ENCODE data around the gene GAS7.
"Not testable (repeated sequence)": the region's sequence is repeated elsewhere in the genome, so short reads cannot be mapped to it uniquely, and the experiment has no call there.

GAS7 gene

DNA sequence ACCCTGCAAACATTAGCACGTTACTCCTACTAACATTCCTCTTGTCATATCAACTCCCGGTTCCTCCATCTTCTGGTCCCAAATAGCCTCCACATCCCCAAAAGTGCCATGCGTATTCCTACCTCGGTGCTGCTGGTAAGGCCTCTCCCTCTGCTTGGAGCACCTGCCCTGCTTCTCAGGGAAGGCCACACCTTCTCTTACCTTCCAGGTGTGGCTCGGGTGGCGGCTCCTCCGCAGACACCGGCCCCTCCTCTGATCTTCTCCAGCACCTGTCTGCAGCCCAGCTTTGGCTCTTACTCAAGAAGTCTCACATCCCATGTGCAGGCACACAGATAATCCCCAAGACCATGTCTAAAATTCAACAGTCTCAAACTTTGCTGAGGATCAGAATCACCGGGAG, 92.3 kb downstream of the GAS7 start:
- DNase-seq: no peak

DNA sequence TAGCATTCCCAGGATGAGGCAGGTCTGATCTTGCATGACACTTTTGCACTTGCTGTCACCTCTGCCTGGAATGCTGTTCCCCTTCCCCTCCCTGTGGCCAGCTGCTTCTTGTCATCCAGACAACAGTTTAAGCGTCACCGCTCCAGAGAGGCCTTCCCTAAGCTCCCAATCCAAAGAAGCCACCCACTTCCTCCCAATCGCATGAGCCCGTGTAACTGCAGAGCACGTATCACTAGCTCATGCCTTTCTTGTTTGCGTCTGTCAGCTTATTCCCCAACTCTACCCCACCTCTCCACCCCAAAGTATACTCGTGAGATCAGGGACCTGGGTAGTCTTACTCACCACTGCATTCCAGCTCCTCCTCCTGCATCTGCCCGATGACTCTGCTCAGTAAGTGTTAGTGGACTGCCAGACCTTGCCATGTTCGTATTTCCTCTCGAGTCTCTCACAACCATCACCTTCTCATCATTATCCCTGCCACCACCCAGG, 92.8 kb downstream of the GAS7 start:
- DNase-seq: no peak

DNA sequence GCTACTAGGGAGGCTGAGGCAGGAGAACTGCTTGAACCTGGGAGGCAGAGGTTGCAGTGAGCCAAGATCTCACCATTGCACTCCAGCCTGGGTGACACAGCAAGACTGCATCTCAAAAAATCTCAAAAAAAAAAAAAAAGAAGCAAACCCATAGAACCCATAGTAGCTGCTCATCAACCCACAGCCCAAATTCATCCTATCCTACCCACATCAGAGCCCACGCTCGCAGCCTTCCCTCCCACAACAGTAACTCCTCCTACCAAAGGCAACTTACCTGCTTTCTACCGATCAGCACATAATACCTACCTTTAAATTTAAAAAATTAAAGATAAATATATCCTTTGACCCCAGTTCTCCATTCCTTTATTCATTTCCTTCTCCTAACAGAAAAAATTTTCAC, 94.7 kb downstream of the GAS7 start:
- no peak for DNase-seq

DNA sequence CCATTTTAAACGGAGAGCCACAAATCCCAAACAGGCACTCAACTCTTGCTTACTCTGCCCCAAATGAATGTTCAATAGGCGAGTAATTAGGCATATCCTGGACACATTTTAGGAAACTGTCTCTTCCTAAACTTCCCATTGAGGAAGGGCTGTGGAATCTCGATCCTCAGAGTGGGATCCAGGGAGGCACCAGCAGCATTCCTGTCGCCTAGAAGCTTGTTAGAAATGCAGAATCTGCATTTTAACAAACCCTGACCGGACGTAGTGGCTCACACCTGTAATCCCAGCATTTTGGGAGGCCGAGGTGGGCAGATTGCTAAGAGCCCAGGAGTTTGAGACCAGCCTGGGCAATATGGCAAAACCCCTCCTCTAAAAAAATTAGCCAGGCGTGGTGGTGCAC, 95.6 kb downstream of the GAS7 start:
- DNase-seq: no peak

DNA sequence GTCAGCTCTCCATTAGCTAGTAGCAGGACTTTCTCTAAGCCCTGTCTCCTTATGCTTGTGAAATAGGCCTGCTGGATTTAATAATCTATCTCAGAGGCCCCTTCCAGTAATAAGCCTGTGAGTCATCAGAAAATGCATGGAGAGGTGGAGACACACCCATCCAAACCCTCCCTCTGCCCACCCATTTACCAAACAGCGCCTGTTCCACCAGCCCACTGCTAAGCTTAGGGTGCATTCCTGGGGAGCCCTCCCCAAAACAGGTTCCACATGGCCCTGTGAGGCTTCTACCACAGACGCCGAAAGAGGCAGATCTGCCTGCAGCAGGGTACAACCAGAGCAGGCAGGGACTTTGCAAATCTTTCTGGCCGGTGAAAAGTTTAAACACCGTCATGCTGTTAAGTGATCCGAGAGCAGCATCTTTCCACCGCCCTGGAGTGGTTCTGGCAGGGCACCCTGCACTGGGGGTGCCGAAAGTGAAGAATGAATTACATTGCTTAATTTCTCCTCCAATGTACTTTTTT, 99.3 kb downstream of the GAS7 start:
- DNase-seq: no peak

DNA sequence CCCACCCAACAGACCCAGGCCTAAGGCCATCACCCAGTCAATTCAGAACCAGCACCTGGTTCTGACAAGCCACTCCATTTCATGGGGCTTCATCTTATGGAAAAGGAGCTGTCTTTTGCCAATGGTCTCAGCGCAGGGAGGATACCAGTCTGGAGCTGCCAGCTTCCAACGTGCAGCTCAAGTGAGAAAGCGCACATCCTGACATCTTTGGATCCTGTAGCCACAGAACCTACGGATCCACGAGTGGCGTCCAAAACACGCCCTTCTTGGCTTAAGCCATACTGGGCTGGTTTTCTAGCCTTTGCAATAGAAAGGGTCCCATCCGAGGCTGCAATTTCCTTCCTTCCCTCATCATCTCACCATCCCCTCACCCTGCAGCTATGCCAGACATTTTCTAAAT, 101.8 kb downstream of the GAS7 start:
- no peak for DNase-seq

DNA sequence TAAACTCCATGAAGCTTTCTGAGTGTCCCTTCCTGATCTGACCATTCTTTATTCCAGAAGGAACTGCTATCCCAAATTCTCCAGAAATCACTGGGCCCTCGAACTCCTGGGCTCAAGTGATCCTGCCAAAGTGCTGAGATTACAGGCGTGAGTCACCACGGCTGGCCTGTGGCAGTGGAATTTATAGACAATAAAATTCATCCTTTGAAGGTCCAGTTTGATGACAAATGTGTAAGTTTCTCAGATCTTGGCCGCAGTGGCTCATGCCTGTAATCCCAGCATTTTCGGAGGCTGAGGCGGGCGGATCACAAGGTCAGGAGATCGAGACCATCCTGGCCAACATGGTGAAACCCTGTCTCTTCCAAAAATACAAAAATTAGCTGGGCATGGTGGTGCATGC, 103.1 kb downstream of the GAS7 start:
- DNase-seq: not testable (repeated sequence)

DNA sequence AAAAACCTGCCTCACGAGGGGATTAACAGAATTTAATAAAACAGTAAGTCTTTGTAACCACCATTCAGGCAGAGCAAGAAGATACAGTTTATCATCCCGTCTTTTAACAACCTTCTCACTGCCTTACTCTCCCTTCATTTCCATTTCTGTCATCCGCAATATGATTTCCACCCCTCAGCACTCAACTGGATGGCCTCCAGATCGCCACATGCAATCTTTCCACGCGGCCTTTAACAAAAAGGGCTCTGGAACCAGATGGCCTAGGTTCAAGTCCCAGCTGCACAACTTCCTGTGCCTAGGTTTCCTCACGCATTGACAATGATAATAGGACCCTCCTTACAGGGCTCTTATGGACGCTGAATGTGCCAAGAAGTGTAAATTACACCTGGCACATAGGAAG, 103.6 kb downstream of the GAS7 start:
- DNase-seq: no peak

DNA sequence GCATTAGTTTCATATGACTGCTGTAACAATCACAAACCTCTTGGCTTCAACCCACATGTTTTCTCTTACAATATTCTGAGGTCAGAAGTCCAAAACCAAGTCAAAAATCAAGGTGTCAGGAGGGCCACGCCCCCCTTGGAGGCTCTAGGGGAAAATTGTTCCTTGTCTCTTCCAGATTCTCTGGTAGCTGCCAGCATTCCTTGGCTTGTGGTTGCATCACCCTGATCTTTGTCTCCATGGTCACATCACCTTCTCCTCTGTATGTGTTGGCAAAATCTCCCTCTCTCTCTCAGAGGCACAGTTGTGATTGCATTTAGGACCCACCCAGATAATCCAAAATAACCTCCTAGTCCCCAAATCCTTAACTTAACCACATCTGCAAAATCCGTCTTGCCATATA, 105.8 kb downstream of the GAS7 start:
- DNase-seq: no peak

DNA sequence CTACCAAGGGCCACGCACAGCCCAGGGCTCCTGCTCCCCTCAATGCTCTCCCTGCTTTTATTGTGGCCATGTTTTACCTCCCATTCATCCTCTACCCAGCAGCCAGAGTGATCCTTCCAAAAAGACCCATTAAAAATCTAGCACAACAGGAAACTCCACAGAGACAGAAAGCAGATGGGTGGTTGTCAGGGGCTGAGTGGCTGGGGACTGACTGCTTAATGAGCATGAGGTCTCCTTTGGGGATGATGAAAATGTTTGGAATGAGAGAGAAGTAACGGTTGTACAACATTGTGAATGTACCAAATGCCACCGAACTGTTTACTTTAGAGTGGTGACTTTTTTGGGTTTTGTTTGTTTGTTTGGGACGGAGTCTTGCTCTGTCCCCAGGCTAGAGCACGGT, 107.4 kb downstream of the GAS7 start:
- DNase-seq: no peak

DNA sequence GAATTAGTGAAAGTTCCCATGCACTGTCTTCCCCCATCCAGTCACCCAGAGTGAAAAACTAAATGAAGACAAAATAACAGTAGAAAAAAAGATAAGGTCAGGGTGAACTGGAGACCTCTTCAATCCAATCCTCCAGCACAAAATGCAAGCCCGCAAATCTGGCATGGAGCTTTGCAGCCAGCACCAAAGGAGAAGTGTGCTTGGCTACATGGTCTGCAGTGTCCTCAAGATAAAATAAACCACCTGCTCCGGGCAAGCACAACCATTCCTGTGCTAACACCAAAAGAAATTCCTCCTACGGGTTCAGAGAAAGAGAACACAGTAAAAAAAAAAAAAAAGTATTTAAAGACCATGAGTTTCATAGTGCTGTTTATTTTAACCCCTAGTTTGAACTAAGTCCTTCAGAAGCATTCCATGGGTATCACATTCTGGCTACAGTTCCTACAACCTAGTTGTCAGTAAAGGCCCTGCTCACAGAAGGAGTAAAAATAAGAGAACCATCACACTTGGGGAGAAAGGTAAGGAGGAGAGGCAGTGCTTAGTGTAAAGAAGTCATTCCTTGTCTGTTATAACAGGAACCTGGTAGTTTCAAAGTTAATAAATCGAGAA, 109.1 kb downstream of the GAS7 start:
- DNase-seq: no peak

DNA sequence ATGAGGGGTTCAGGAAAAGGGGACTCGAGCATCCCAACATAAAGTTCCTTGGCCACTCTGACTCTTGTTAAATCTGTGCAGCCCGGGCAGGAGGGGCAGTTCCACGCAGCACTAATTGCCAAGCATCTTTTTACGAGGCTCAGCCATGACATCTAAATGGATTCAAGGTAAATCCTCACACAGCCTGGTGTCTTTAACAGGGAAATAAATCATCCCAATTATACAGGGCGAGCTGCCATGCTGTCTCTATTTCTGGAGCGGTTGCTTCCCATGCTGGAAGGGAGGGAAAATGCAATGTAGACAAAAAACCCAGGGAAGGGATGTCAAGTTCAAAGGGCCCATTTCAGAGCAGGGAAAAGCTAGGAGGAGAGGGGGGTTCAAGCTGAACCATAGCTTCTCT, 110.0 kb downstream of the GAS7 start:
- DNase-seq: no peak

DNA sequence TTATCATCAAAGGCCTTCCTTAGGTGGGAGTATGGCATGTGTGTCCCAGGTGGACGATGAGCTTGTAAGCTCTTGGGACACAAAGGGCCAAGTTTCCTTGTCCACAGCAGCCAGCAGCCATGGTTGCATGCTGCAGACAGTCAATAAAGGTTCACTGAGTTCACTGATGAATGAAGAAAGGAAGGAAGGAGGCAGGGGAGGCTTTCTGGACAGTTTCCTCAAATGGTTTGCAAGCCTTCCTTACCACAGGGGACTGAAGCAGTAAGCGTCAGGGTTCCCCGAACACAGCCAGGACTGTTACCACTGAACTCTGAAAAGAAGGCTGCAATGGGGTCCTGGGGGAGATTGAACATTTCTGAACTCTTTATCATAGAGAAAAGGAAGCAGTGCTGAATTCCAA, 111.1 kb downstream of the GAS7 start:
- DNase-seq: no peak

DNA sequence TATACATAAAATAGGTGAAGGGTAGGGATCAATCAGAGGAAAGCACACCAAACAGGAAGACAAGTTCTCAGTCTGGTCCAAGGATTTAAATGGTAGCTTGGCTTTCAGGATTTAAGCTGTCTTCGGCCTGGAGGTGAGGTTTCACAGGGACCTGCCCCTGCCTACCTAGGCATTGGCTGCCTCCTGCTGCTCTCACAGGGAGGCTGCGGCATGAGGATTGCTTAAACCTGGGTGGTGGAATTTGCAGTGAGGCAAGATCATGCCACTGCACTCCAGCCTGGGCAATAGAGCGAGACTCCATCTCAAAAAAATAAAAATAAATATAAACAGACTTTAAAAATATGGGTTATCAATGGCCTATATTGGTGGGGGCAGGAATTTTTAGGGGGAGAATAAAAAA, 114.5 kb downstream of the GAS7 start:
- no peak for DNase-seq

DNA sequence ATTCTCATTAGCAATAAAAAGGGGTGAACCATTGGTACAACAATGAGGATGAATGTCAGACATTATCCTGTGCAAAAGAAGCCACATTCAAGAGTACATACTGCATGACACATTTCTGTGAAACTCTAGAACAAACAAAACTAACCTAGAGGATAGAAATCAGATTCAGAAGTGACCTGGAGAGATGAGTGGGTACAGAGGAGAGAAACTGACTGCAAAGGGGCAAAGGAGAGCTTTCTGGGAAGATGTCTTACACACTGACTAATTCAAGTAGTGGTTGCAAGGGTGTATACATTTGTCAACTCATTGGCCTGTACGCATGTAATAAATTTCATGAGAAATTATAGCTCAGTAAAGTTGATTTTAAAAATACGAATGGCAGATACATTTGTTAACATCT, 115.6 kb downstream of the GAS7 start:
- no peak for DNase-seq

DNA sequence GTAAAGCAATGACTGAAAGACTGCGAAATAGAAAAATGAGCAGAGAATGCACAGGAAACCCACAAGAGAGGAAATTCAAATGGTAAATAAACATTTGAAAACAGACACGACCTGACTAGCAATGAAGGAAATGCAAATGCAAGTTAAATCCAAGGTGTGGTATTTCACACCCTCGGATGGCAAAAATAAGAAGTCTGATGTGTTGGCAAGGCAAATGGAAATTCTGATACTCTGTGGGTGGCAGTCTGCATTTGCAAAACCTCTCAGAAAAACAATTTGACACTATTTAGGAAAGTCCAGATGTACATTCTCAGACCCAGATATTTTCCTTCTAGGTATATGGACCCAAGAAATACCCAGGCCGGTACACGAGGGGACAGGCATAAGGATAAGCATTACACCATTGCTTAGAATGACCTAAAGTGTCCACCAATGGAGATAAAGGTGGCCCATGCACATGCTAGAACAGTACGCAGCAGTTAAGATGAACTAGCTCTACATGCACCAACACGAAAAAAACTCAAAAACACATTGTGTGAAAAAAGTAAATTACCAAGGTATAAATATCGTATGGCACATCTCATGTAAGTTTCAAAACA, 116.7 kb downstream of the GAS7 start:
- no peak for DNase-seq

DNA sequence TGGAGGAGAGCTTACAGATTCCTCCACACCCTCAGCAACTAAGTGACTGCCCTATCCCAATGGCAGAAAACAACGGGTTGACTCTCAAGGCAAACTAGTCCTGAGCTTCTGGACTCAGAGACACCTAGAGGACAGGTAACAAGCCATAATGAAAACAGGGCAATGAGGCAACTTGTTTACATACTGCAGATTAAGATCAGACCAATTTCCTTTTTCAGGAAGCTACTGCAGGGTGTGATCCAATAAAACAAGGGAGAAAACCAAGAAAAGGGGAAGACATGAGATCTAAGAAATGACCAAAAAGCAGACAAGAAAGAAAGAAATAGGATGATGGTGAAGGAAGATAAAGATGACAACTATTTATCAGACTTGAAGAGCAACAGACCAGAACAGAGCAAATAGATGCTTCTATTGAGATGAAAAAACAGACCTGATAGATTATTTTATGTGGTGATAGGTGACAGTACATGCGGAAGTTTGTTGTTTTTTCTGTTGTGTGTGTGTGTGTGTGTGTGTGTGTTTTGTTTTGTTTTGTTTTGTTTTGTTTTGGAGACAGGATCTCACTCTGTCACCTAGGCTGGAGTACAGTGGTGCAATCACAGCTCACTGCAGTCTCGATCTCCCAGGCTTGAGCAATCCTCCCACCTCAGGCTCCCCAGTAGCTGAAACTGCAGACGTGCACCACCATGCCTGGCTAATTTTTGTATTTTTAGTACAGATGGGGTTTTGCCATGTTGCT, 120.7 kb downstream of the GAS7 start:
- no peak for DNase-seq

DNA sequence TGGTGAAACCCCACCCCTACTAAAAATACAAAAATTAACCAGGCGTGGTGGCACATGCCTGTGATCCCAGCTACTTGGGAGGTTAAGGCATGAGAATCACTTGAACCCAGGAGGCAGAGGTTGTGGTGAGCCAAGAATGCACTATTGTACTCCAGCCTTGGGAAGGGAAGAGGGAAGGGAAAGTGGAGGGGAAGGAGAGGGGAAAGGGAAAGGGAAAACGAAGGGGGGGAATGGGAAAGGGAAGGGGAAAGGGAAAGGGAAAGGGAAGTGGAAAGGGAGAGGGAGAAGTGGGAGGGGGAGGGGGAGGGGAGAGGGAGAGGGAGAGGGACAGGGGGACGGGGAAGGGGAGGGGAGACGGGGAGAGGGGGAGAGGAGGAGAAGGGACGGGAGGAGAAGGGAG, 122.5 kb downstream of the GAS7 start:
- DNase-seq: no peak

DNA sequence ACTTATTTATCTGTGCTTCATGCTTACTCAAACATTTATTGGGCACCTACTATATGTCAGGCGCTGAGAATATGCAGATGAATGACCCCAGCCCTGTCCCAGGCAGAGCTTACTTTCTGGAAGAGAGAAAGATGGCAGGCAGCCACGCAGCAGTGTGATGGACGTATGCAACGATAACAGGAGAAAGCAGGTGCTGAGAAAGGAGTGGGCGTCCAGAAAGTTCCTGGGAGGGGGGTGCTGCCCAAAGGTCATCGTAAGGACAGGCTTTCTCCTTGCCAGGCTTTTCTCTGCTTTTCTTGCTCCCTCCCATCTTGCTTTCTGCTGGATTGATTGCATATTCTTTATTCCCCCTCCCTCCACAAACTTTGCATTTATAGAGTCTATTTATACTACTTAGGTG, 124.5 kb downstream of the GAS7 start:
- no peak for DNase-seq

DNA sequence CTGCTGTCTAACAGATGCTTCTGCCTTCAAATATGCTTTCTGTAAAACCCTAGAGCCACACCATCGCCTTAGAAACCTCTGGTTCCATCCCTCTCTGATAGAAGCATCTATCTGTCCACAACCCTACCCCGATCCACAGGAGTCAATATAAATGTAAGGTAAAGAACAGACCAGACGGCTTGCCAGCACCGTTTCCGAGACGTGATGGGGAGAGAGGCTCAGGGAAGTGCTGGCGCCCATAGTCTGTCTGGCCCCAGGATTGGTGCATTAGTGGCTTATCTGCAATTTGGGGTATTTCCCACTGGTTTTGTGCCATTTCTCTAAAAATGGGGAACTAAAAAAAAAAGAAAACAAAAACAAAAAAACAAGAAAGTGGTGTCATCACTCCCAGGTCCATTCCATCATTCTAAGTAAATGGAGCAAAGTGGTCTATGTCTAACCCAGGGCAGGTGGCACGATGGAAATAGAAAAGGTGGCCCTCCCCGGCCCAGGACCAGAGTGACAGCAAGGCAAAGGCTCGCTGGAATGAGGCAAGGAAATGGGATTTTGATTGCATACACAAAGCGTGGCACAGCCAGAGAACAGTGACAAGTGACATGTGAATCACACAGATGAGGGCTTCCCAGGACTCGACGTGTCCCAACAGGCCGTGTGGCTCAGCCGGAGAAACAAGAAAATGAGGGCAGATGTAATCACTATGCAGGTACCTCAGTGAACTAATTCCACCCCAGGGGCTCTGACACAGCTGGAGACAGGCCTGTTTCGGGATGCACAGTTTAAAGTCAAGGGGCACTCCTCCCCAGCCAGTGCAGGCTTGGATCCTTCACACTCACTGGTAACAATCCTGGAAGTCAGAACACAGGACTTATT, 125.6 kb downstream of the GAS7 start:
- no peak for DNase-seq

DNA sequence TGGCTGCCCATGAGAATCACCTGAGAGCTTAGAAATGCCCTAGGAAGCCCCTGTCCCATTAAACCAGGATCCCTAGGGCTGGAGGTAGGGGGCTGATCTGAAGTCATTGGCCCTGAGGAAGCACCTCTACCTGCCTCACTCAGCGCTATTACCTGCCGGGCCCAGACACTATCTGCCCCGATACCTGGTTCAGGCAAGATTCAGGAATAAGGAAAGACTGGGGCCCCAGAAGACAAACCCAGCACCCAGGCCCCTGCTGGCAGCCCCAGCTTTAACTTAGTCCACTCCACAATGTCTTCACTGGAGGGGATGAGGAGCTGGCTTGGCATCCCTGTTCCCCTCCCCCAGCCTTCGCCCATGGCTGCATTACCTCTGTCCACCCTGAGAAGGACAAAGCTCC, 126.3 kb downstream of the GAS7 start:
- no peak for DNase-seq

DNA sequence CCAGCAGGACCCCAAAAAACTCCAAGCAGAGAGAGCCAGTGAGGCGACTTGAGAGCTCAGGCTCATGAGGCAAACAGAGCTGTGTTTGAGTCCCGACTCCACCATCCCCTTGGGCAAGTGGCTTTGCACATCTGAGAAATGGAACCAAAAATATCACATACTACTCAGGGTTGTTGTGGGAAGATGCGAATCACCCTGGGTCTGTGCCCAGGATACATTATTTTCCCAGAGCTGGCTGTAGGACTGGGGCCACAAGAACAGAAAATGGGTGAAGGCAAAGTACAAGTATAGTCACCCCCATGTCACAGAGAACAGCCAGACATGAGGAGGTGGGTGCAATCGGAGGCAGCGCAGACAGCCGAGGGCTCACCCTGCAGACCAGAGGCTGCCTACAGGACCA, 127.3 kb downstream of the GAS7 start:
- DNase-seq: no peak

DNA sequence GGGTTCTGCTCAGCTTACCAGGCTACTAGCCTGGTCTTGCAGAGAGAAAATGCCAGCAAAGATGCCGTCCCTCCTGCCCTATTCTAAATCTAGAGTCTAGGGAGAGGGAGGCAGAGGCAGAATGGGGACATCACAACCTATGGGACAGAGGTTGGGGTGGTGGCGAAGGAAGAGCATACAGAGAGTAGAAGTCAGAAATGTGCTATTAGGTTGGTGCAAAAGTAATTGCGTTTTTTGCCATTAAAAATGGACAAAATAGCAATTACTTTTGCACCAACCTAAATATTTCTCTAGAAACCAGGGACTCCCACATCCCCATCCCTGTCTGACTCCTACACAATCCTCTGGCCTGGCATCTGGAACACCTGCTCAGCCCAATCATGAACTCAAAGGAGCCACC, 127.7 kb downstream of the GAS7 start:
- no peak for DNase-seq
